C4-2B (cell line): ENCODE measurements around the gene SAP30BP.

Experiments used
- H3K27ac ChIP-seq: fragments of 450-650 bp; 2 replicates; pipeline ENCODE4 v1.5.1; 2017
- CTCF ChIP-seq: fragments of 450-650 bp; conservative IDR thresholded peaks from 2 replicates; pipeline ENCODE4 v1.5.1; 2017; ENCODE audit warnings: mild to moderate bottlenecking
- ZFX ChIP-seq: fragments of 450-650 bp; IDR thresholded peaks from 2 replicates; pipeline ENCODE4 v1.6.1; 2017

Gene SAP30BP

GRCh38 chr17:75734674-75735294, 67.6 kb downstream of the SAP30BP start:
- TF ChIP-seq CTCF (no peak), ZFX (no peak)
- H3K27ac ChIP-seq = no peak overlapping the region

- no peak for TF ChIP-seq ZFX
- TF ChIP-seq CTCF = no peak
- no peak overlapping the region for H3K27ac ChIP-seq
Observed at GRCh38 chr17:75736173-75736835, 69.2 kb downstream of the SAP30BP start.

- TF ChIP-seq ZFX (no peak), CTCF (no peak)
Observed at GRCh38 chr17:75737133-75737962, 70.2 kb downstream of the SAP30BP start.

GRCh38 chr17:75738218-75738802, 71.2 kb downstream of the SAP30BP start:
- H3K27ac ChIP-seq = no peak overlapping the region
- no peak for TF ChIP-seq CTCF
- TF ChIP-seq ZFX = no peak

More at GRCh38 chr17:75737133-75737962, 70.2 kb downstream of the SAP30BP start:
- no peak overlapping the region for H3K27ac ChIP-seq

- no peak overlapping the region for H3K27ac ChIP-seq
- no peak for TF ChIP-seq ZFX
- TF ChIP-seq CTCF = no peak
Observed at GRCh38 chr17:75739174-75739573, 72.0 kb downstream of the SAP30BP start.

GRCh38 chr17:75739801-75740200, 72.7 kb downstream of the SAP30BP start:
- TF ChIP-seq ZFX (no peak), CTCF (no peak)

GRCh38 chr17:75740215-75740614, 73.1 kb downstream of the SAP30BP start:
- TF ChIP-seq ZFX (no peak), CTCF (no peak)
- no peak overlapping the region for H3K27ac ChIP-seq

More at GRCh38 chr17:75739801-75740200, 72.7 kb downstream of the SAP30BP start:
- no peak overlapping the region for H3K27ac ChIP-seq
